Right lobe of liver (tissue), 6 donors: Measurements from ENCODE around the gene PCSK2. TPM values are rescaled to one million over a fixed set of nuclear protein-coding genes. Genes with fewer than 3 reads are reported as not detected.
A peak's percentile ranks its signal among the peaks of the same experiment; 100 is the strongest.

ENCODE experiments used
- ATAC-seq, 4 donors: fragments of 200-7000 bp; cut with Tn5 transposase; one replicate each; pipeline ENCODE4 v1.9.1; 2020; ENCODE audit warnings: mild to moderate bottlenecking in 4 of 4, moderate library complexity in 4 of 4
- DNase-seq, 3 donors: peaks; one replicate each; pipeline ENCODE4 v3.0.0-alpha.2; 2020
- H3K27ac ChIP-seq, 3 donors: fragments of 200-600 bp; one replicate each; pipeline ENCODE4 v1.8.0; 2022
- H3K27me3 ChIP-seq, 2 donors: fragments of 200-600 bp; one replicate each; pipeline ENCODE4 v1.8.0; 2022
- H3K36me3 ChIP-seq, 4 donors: fragments of 200-600 bp; sonication (generic) in 1 of 4; one replicate each; pipeline versions ENCODE4 v1.5.1 to v1.8.0; 2017 to 2022; ENCODE audit warnings: control low read depth in 1 of 4
- H3K4me1 ChIP-seq, 4 donors: fragments of 200-600 bp; sonication (generic) in 1 of 4; one replicate each; pipeline versions ENCODE4 v1.5.1 to v1.8.0; 2017 to 2022; ENCODE audit warnings: control low read depth in 1 of 4
- H3K4me3 ChIP-seq, 3 donors: fragments of 200-600 bp; one replicate each; pipeline ENCODE4 v1.8.0; 2022
- H3K9me3 ChIP-seq, 4 donors: fragments of 200-600 bp; sonication (generic) in 1 of 4; one replicate each; pipeline versions ENCODE4 v1.5.1 to v1.8.0; 2017 to 2022; ENCODE audit warnings: control low read depth in 1 of 4
- CTCF ChIP-seq, 4 donors: fragments of 200-600 bp in 3 of 4; fragments of 450-650 bp in 1 of 4; IDR thresholded peaks; one replicate each; pipeline versions ENCODE4 v1.5.1 to v1.8.0; 2016 to 2022; ENCODE audit warnings: antibody characterized with exemption in 4 of 4, mild to moderate bottlenecking in 2 of 4
- POLR2A ChIP-seq: fragments of 450-650 bp; IDR thresholded peaks from one replicate; pipeline ENCODE4 v1.6.1; 2017; ENCODE audit warnings: antibody characterized with exemption, mild to moderate bottlenecking
- WGBS: methylation state at CpG from one replicate; pipeline ENCODE4 v1.1.6; 2018; ENCODE audit warnings: low coverage, low lambda C conversion rate; ENCODE audit not compliant: insufficient coverage; ENCODE audit errors: missing lambda C conversion rate; 5-methylcytosine and 5-hydroxymethylcytosine counted together
- intact Hi-C, 2 donors: fragments of 100-400 bp; cut with DNase I; formaldehyde crosslinking; loops; one replicate each; pipeline versions ENCODE4 v1.11.2 to v1.14.1; 2022
- total RNA-seq, 6 experiments: library from RNA; depleted of rRNA in 2 of 6; stranded (reverse); fragments of >200 nt in 2 of 6; fragmentation: NEBNext Ultra II Directional in 3 of 6; extraction: Animal tissue kit (Norgen Biotek cat#: 25700) in 3 of 6; gene quantifications; one replicate each; pipeline versions ENCODE4 v1.1.0 to v1.2.4, GENCODE V29; 2016 to 2023
- donor health status: DM: no; HTN: yes; CAD: no.
- donor health status: DM: no; HTN: no; CAD: no.
- donor health status: DM: no; HTN: no; CAD: no.
- donor health status: DM: no; HTN: yes; CAD: no.
- donor health status: DM: no; HTN: yes; CAD: no.

Gene PCSK2
- total RNA-seq, 6 experiments from 2014 or later = 0.04 to 0.13 TPM; not detected in 4

- no peak overlapping the region for H3K4me3 ChIP-seq
- H3K36me3 ChIP-seq = no peaks in the 10 kb centered on the region
- ATAC-seq (no peak), DNase-seq (no peak)
- intact Hi-C loops = no loop called here
- peaks cover 0 to 9% (median 0%) of the 10 kb centered on the region in 4 donors for H3K4me1 ChIP-seq
- H3K9me3 ChIP-seq = no peaks in the 10 kb centered on the region
- 79% methylated on average over 2 of the region's 7 CpGs for WGBS
- no peaks in the 10 kb centered on the region for H3K27me3 ChIP-seq
- TF ChIP-seq POLR2A (no peak), CTCF (IDR thresholded peaks at IDR 0.05) (no peak)
- H3K27ac ChIP-seq = no peak overlapping the region
Observed at GRCh38 chr20:17500826-17501225, 274.0 kb downstream of the PCSK2 start.

GRCh38 chr20:17501701-17502100 lies 274.9 kb downstream of the PCSK2 start:
- no peak for TF ChIP-seq POLR2A
- TF ChIP-seq CTCF (IDR thresholded peaks at IDR 0.05) = no peak
- peak in 1 of 3 donors; percentile 20 for DNase-seq
- no peak overlapping the region for H3K4me3 ChIP-seq
- 67% methylated on average over 9 of the region's 9 CpGs for WGBS
- no peaks in the 10 kb centered on the region for H3K27me3 ChIP-seq
- no peaks in the 10 kb centered on the region for H3K36me3 ChIP-seq
- H3K4me1 ChIP-seq = peaks cover 0 to 9% (median 0%) of the 10 kb centered on the region in 4 donors
- H3K27ac ChIP-seq = no peak overlapping the region
- no peak for ATAC-seq
- intact Hi-C loops = no loop called here
- H3K9me3 ChIP-seq = no peaks in the 10 kb centered on the region

GRCh38 chr20:17502105-17502504 lies 275.3 kb downstream of the PCSK2 start:
- intact Hi-C loops = no loop called here
- Histone ChIP-seq H3K4me1 (peaks cover 0 to 9% (median 0%) of the 10 kb centered on the region in 4 donors), H3K4me3 (no peak overlapping the region), H3K9me3 (no peaks in the 10 kb centered on the region), H3K27ac (no peak overlapping the region), H3K36me3 (no peaks in the 10 kb centered on the region), H3K27me3 (no peaks in the 10 kb centered on the region)
- DNase-seq = peak in 1 of 3 donors; percentile 18
- 54% methylated on average over 4 of the region's 4 CpGs for WGBS
- no peak for TF ChIP-seq POLR2A
- TF ChIP-seq CTCF (IDR thresholded peaks at IDR 0.05) = no peak
- no peak for ATAC-seq

GRCh38 chr20:17503301-17504065 lies 276.6 kb downstream of the PCSK2 start:
- H3K4me3 ChIP-seq = no peak overlapping the region
- intact Hi-C loops = no loop called here
- no peak overlapping the region for H3K27ac ChIP-seq
- WGBS = 67% methylated on average over 3 of the region's 6 CpGs
- H3K27me3 ChIP-seq = no peaks in the 10 kb centered on the region
- H3K4me1 ChIP-seq = peaks cover 0 to 9% (median 0%) of the 10 kb centered on the region in 4 donors
- no peaks in the 10 kb centered on the region for H3K36me3 ChIP-seq
- TF ChIP-seq CTCF (IDR thresholded peaks at IDR 0.05) (no peak), POLR2A (no peak)
- ATAC-seq = no peak
- no peaks in the 10 kb centered on the region for H3K9me3 ChIP-seq
- peak in 1 of 3 donors; percentile 32 for DNase-seq
